ENCODE data around the gene MAD1L1.
"Not testable (repeated sequence)": the region's sequence is repeated elsewhere in the genome, so short reads cannot be mapped to it uniquely, and the experiment has no call there.

The MAD1L1 gene

DNA sequence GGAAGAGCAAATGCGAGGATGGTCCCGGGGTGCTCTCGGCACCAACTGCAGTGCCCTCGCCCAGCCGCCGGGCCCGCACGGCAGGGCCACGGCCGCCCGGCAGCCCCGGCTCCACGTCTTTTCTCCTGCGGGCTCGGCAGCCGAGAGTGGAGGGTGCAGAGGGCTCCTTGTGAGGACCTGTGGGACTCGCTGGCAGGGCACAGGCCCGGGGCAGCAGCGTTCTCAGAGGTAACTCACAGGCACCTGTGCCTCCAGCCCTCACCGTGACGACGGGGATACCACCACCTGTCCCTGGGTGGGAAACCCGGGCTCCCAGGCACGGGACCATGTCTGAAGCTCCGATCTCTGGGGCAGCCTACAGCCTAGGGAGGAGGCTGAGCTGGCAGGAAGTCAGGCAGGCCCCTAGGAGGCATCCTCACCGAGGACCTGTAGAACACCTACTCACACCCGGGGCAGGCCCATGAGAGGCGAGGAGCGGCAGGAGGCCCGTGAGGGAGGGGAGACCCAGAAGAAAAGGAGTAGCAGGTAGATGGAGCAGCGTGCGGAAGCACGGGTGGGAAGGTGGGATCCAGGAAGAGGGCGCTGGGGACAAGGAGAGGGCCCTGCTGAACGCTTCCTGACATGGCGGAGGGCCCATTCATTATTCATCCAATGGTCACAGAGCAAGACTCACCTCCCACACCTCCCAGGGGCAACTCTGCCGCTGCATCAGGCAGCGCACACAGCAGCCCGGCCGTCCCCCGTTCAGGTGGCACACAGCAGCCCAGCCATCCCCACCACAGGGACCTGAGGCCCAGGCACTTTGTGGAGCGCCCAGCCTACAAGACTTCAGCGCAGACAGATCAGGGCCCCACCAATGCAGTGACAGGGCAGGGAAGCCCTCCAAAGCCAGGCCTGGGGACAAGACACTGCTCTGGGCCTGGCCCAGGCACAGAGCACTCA lies 244.9 kb downstream of the MAD1L1 start:
- DNase-seq (ENCODE audit: low read depth in 2 of 2): no peak

DNA sequence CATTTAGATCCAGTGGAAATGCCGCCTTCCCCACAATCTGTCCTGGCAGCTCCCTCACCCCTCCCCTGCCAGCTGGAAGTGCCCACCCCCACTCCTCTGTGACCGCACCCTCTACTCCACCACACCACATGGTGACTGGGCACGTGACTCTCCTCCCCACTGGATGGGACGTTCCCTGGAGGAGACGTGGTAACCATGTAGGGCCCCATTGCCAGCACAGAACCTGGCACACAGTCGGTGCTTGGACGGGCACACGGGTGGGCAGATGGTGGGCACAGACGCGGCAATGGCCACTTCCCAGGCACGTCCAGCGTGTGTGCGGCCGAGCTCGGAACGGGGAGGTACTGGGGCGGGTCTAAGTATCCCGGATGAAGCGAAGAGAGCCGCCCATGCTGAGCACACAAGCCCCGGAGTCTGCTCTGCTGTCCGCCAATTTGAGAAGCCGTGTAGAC lies 245.6 kb downstream of the MAD1L1 start:
- DNase-seq (ENCODE audit: low read depth in 2 of 2): no peak

GRCh38 chr7:1986366-1987083 lies 246.2 kb downstream of the MAD1L1 start:
- peak in 1 of 2 donors; percentile 14 for DNase-seq (ENCODE audit: low read depth in 2 of 2)

DNA sequence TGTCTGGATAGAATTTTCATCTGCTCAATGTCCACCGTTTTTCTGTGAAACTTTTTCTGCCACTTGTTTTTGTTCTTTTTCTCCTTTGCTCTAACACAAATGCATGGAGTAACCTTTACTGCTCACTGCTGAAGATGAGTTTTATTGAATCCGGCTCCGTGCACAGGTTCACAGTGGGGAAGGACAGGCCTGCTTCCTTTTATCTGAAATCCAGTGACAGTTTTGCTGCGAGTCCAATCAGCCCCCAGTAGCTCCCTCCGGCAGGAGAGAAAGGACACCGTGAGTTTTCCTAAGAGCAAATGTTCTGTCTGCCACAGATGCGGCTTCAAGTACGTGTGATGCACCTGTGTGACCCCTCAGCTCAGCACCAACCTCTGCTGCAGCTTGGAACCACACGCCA lies 246.8 kb downstream of the MAD1L1 start:
- DNase-seq (ENCODE audit: low read depth in 2 of 2): no peak

DNA sequence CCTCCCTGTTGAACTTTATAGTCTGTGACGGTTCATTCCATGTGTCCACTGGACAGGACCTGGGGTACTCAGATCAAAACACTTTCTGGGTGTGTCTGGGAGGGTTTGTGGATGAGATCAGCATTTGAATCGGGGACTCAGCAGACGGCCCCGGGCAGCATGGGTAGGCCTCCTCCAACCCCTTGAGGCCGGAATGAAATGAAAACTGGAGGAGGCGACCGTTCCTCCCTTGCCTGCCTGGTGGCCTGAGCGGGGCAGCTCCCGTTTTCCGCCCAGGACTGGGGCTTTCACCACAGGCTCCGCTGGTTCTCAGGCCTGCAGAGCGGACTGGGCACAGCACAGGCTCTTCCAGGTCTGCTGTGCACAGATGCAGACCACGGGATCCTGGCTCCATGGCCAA lies 247.7 kb downstream of the MAD1L1 start:
- no peak for DNase-seq (ENCODE audit: low read depth in 2 of 2)

GRCh38 chr7:1981878-1982230 lies 250.9 kb downstream of the MAD1L1 start:
- no peak for DNase-seq (ENCODE audit: low read depth in 2 of 2)

- no peak for DNase-seq (ENCODE audit: low read depth in 2 of 2)
Observed at GRCh38 chr7:1981201-1981877, 251.4 kb downstream of the MAD1L1 start.

DNA sequence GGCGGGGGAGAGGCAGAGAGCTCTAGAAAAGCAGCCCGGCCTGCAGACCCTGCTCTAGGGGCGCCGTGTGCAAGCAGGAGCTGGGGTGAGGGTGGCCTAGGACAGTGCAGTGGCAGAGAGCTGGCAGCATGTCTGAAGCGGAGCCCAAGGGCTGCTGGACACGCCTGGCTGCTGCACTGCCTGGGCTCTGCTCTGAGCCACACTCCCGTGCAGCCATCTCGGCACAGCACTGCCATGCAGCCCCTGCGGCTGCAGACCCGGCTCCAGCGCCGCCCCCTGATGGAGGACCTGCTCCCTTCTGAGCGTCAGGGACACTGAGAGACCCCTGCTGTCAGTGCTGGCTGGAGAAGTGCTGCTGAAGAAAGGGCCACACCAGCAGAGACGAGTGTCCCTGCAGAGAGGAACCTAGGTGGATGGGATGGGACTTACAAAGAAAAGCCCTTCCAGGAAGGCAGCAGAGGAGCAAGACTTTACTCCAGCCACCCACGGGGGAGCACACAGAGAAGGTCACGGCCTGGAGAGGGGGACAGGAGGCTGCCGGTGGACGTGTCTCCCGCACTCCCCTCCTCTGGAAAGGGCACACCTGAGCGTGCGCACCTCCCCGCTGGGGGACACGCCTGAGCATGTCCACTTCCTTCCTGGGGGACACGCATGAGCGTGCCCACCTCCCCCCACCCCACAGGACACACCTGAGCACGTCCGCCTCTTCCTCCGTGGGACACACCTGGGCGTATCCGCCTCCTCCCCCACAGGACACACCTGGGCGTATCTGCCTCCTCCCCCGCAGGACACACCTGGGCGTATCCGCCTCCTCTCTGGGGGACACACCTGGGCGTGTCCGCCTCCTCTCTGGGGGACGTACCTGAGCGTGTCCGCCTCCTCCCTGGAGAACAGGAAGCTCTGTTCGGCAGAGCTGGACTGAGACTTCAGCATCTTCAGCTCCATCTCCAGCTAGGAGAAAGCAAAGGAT lies 252.9 kb downstream of the MAD1L1 start:
- DNase-seq (ENCODE audit: low read depth in 2 of 2): no peak

GRCh38 chr7:1978656-1979590 lies 253.8 kb downstream of the MAD1L1 start:
- DNase-seq (ENCODE audit: low read depth in 2 of 2): no peak

DNA sequence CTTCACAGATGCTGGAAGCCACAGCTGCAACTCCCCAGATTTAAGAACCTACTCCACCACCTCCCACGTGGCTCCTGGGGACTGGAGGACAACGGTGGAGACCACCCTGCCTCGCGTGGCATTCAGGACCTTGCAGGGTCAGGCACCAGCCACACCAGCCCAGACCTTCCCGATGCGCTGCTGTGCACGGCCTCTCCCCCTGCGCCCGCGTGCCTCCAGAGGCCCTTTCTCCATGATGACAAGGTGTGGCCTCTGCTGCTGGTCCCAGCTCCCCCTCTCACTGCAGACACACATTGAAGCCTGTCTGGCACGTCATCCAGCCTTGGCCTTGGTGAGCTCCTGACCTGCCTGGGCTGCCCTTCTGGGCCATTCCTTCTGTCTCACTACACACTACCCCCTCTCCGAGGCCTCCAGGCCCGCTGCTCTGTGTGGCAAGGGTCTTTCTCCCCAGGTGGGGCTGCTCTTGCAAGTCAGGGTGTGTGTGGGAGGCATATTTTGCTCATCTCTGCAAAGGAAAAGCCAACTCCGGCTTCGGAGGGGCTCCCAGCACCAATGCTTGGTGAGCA lies 254.8 kb downstream of the MAD1L1 start:
- DNase-seq (ENCODE audit: low read depth in 2 of 2): no peak

DNA sequence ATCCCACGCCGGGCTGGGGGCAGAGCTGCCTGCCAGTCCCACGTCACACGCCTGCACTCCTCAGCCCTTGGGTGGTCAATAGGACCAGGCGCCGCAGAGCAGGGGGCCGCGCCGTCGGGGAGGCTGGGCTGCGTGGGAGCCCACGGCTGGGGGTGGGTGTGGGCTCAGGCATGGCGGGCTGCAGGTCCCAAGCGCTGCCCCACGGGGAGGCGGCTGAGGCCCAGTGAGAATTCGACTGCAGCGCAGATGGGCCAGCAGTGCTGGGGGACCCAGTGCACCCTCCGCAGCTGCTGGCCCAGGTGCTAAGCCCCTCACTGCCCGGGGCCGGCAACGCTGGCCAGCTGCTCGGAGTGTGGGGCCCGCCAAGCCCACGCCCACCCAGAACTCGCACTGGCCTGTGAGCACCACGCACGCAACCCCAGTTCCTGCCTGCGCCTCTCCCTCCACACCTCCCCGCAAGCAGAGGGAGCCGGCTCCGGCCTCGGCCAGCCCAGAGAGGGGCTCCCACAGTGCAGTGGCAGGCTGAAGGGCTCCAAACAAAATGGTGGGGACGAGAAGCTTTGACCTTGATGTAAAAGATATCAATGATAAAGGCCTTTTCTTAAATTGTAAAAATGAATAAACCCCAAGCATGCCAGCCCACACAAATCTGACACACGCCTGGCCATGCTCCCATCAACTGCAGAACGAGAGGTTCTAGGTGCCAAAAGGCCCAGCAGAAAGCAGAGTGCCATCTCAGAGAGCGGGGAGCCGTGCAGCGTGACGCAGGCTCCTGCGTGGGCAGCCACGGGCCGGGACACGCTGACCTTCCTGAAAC lies 255.5 kb downstream of the MAD1L1 start:
- DNase-seq (ENCODE audit: low read depth in 2 of 2): no peak

DNA sequence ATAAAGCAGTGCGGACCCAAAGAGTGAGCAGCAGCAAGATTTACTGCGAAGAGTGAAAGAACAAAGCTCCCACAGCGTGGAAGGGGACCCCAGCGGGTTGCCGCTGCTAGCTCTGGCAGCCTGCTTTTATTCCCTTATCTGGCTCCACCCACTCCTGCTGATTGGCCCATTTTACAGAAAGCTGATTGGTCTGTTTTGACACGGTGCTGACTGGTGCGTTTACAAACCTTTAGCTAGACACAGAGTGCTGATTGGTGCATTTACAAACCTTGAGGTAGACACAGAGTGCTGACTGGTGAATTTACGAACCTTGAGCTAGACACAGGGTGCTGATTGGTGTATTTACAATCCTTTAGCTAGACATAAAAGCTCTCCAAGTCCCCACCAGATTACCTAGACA lies 256.2 kb downstream of the MAD1L1 start:
- not testable (repeated sequence) for DNase-seq (ENCODE audit: low read depth in 2 of 2)

DNA sequence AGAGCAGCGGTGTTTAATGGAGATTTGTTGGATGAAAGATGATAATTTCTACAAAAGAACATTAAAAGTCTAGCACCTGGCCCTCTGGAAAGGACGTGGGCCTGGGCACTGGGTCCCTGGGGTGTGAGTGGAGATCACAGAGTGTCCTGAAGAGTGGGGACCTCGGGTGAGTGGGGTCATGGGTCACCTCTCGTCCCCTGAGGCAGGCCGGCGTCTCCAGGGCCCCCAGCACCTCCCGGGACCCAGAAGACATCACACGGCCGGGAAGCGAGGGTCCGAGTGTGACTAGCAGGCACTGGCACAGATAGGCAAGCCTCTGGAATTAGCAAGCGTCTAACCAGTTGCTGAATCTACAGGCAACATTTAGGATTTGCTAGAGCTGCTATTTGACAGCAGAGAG lies 257.2 kb downstream of the MAD1L1 start:
- DNase-seq (ENCODE audit: low read depth in 2 of 2): no peak

DNA sequence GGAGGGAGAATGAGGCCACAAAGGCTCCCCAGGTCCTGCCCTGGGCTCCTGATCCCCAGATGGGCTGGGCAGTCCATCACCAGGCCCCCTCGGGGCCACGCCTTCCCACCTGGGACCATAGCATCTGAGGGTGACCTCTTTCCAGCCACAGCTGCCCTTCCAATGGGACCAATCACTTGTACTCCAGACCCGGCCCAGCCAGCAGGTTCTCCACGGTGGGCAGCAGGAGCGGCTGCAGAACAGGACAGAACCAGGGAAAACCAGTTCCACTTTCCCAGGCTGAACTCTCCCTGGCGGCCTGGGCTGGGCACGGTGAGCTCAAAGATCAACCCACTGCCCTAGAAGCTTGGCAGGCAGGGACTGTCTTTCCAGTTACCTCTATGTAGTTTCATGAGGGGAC lies 257.6 kb downstream of the MAD1L1 start:
- DNase-seq (ENCODE audit: low read depth in 2 of 2): no peak

- no peak for DNase-seq (ENCODE audit: low read depth in 2 of 2)
Observed at GRCh38 chr7:1974290-1975101, 258.2 kb downstream of the MAD1L1 start.

GRCh38 chr7:1973321-1974251 lies 259.2 kb downstream of the MAD1L1 start:
- DNase-seq (ENCODE audit: low read depth in 2 of 2): no peak

GRCh38 chr7:1972744-1973143 lies 260.0 kb downstream of the MAD1L1 start:
- no peak for DNase-seq (ENCODE audit: low read depth in 2 of 2)
